ENCODE measurements around the gene CREBBP.
"Not testable (repeated sequence)": the region's sequence is repeated elsewhere in the genome, so short reads cannot be mapped to it uniquely, and the experiment has no call there.

CREBBP gene

DNA sequence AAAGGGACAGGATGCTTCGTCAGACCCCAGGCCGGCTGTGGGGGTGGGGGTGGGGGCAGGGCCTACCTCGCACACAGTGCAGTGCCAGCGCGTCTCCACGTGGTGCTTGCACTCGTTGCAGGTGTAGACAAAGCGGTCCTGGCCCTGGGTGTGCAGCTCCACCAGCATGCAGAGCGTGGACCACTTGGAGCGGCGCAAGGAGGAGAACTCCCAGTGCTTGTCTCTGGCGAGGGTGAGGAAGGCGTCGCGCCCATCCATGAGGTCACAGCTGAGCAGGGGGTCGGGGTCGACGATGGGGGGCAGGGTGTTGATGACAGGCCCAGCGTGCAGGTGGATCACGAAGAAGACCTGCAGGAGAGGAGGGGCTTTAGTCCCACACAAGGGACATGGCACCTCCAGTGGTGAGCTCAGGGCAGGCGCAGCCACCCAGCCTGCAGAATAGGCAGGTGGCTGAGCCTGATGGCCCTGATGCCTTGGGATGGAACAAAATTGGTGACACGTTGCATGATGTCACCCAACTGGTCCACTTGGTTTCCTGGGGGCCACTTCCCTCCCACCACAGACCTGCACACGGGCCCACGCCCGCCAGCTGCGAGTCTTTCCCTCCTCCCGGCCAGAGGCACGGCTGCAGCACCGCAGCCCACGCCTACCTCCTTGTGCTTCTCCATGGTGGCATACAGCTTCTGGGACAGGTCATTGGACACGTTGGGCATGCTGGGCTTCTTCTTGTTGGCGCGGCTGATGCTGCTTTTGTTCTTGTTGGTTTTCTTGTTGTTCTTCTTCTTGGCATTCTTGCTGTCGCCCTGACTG is 149.2 kb downstream of the CREBBP start:
- no peak for DNase-seq

DNA sequence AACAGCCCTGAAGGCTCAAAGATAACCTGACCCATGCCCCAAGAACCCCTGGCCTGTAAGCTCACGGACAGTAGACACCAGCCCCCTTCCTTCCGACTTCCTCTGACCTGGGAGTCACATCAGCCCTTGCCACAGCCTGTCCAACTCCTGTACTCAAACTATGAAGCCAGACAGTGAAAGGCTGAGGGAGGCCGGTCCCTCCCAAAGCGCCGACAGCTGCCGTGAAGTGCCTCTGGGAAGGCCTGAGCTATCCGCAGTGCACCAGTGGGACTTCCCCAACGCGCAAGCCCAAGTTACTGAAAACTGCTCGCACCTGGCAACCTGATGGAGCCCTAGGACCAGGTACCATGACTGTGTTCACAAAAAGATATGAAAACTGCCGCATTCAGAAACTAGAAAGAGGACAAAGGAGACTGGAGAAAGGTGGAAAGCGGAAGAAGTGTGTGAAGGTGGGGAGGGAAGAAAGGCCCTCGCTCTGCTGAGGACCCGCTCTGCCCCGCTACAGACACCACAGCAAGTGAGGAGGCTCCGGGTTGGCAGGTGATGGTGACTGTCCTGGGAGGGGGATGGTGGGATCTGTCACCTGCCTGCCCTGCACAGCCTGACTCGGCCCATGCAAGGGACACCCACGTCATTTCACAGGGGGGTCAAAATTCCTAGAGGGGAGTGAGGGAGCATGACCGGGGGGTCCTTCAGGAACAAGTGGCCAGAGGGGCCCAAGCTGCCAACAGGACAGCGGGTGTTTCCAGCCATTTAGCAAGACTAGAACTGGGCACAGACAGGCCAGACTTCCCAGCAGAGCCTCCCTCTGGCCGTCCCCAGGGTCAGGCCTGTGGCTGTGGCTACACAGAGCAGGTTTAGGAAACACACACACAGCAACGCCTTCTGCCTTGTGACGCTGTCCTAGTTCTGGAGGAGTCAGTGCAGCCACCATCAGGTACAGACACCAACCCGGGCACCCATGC is 150.1 kb downstream of the CREBBP start:
- DNase-seq, result no peak

DNA sequence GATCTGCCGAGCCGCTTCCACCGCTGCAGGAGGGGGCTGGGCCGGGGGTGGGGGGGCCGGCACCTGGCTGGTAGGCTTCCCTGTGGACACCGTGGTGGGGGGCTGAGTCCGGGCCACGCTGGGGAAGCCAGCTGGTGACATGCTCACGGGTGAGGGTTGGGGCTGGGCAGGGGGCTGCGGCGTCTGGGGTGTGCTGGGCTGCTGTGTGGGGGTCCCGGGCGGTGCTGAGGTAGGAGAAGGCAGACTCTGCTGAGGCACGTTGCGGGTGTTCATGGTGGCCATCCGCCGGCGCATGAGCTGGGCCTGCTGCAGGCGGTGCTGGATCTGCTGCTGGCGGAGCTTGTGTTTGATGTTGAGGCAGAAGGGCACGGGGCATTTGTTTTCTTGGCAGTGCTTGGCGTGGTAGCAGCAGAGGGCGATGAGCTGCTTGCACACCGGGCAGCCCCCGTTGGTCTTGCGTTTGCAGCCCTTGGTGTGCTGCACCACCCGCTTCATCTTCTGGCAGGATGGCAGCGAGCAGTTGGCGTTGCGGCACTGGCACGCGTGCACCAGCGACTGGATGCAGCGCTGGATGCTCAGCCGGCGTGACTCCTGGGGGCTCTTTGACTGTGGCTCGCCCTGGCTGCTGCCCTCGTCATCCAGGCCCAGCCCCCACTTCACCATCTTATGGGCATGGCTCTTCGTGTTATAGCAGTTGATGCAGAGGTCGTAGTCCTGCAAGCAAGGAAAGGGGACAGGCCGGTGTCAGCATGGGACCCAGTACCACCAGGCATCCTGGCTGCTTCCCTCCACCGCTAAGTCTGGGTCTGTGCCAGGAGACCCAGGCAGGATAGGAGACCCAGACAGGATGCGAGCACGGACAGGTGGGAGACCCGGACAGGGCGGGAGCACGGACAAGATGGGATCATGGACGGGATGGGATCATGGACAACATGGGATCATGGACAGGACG is 151.1 kb downstream of the CREBBP start:
- no peak for DNase-seq

DNA sequence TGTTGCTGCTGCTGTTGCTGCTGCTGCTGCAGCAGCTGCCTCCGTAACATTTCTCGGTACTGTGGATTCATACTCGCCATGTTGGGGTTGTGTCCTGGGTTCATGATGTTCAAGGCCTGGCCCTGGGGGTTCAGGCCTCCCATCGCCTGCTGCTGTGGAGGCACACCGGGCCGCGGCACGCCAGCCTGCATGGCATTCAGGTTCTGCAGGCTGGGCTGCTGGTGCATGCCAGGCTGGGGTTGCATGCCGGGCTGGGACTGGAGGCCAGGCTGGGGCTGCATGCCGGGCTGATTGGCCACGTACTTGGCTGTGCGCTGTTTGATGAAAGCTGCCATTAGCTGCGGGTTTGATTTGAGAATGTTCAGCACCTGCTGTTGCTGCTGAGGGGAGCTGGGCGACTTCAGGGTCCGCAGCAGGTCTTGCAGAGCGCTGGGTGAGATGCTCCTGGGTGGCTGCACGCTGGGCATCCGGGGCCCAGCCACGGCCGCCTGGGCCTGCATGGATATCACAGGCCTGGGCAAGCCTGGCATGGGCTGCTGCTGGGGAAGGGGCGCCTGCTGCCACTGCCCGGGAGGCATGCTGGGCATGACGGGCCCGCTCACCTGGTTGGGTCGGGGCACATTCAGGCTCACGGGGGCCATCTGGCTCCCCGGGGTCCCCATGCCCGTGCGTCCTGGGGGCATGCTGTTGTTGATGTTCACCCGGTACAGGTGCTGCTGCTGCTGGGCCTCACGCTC is 151.9 kb downstream of the CREBBP start:
- DNase-seq, result no peak

DNA sequence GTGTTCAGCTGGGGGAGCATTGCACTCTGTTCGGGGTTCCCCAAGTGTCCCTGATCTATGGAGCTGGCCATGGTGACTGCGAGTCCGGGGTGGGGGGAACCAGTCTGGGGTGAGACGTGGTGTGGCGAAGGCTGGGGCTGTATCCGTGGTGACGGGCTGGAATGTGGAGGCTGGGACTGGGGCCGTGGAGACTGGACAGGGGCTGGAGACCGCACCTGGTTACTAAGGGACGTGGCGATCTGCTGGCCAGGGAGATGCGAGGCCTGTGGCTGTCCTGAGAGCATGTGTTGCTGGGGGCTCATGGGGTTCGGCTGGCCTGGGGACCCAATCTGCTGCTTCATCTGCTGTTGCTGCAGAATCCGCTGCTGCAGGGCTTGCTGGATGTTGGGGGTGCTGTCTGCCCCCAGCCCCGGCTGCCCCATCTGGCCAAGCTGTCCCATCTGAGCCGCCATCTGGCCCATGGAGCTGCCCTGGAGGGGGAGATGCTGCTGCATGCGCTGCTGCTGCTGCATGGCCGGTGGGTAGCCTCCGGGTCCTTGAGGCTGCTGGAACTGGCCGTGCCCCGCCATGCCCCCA is 152.6 kb downstream of the CREBBP start:
- DNase-seq, result no peak

DNA sequence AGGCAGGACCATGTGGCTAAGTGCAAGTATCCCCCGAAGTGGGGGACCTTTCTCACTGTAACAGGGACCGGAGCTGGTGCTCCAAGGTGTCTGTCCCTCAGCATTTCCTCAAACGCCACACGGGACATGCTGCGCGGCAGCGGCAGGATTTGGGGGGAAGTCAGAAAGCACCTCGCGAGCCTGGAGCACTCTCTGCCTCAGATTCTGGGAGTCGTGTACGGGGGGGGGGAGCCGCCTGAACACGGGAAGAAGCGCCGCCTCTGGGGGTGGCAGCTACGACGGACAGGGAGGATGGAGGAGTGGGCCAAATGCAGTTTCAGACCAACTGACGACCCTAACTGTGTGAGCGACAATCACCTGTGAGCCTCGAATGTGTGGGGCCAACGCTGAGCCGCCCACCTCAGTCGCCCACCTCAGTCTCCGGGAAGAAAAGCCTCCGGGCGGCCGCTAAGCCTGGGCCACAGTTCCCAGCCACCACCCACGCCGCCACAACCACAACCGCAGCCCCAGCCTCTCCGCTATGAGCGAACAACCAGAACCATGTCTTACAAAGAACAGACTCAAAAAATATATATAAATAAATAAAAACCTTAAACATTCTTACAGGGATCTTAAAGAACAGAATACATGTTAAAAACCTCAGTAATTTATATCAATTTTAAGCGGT is 154.4 kb downstream of the CREBBP start:
- no peak for DNase-seq

DNA sequence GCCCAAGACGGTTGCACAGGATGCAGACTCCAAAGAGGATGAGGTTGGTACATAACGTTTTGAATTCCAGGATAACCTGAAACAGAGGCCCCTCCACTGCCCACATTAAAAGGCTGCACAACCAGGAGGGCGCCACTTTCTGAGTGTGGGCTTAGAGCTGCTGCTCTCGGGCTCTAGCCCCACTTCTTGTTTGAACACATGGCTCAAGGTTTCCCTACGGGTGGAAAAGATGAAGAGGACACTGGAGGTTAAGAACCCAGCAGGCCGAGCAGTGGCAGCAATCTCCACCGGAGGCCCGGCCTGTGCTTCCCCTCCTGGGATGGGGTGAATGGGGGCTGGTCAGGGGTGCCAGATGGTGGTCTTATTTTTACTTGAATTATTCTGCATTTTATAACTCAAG is 155.2 kb downstream of the CREBBP start:
- no peak for DNase-seq

DNA sequence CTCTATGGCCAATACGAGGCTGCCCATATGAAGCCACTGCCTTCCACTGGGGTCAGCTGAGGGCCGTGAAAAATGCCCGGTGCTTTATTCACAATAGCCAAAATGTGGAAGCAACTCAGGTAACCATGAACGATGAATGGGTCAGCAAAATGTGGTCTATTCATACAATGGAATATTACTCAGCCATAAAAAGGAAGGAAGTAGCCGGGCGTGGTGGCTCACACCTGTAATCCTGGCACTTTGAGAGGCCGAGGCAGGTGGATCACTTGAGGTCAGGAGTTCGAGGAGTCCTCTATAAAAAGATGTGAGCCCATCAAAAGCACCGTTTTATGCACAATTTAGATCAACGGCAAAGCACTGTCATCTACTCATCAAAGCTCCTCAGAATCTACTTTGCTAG is 158.0 kb downstream of the CREBBP start:
- no peak for DNase-seq

DNA sequence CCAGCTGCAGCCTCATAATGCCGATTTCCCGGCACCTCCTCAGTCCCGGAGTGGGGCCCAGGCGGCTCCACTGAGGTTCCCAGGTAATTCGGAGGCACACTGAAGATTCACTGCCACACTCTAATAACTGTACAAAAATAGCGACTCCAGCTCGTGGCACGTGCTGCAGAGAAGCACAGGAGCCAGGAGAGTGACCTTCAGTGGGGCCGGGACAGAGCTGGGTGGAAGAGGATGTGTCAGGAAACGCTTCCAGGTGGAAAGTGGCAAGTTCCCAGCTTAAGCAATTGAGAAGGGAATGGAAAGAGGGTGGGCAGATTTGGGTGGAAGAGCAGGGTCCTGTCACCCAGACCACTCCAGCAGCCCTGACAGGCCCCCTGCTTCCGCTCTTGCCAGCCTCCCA is 160.1 kb downstream of the CREBBP start:
- DNase-seq, result no peak

DNA sequence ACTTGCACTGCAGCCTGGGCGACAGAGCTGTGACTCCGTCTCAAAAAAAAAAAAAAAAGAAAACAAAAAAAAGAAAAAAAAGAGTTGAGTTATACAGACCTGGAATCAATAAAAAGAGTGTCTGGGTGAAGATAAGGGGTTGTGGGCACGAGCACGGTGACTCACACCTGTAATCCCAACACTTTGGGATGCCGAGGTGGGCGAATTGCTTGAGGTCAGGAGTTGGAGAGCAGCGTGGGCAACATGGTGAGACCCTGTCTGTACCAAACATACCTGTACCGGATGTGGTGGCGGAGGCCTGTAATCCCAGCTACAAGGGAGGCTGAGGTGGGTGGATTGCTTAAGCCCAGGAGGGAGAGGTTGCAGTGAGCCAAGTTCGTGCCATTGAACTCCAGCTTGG is 161.9 kb downstream of the CREBBP start:
- DNase-seq, result no peak

DNA sequence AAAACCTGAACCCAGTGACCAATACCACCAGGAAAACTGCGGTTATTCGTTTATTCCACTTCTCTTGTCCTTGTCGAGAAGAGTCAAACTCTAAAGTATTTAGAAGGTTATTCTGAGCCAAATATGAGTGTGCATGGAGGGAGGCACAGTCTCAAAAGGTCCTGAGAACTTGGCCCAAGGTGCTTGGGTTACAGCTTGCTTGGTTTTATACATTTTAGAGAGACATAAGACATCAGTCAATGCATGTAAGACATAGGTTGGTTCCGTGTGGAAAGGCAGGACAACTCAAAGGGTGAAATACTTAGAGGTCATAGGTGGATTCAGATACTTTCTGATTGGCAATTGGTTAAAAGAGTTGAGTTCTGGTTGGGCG is 162.5 kb downstream of the CREBBP start:
- no peak for DNase-seq

DNA sequence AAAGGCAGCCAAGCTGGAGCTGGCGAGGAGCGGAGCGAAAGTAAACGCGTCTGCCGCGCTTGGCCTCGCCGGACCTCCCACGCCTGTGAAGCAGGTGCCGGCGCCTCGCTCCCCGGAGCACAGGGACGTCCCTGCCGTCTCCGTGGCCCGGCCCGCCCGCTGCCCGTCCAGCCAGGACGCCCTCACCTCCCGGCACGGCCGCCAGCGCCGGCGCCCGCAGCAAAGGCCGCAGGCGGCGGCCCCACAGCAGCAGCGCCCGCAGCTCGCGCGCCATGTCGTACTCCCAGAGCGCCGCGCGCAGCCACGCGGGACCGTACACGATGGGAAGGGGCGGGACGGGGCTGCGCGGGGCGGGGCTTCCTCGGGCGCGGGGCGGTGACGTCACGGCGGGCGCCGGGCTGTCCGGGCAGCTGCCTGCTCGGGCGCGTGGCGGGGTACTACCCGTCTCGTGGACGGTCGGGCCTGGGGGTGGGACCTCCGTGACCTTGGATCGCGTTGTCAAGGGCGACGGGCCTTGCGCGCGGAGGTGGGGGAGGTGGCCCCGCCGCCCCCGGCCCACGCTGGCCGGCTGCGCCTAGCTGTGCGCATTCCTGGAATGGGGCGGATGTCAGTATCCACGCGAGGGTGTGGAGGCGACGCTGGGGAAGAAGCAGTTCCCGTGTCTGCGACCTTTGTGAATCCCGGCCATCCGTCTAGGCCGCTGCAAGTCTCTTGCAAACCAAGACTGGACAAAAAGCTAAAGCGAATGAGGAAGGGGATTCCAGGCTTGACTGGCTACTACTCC is 163.1 kb downstream of the CREBBP start, which contains the start of gene TRAP1:
TRAP1 (minus strand) TSS at position 290 of the 784 bp plus-strand sequence; CDS start at position 274, 16 bp downstream.
- DNase-seq, result peak; percentile 93

DNA sequence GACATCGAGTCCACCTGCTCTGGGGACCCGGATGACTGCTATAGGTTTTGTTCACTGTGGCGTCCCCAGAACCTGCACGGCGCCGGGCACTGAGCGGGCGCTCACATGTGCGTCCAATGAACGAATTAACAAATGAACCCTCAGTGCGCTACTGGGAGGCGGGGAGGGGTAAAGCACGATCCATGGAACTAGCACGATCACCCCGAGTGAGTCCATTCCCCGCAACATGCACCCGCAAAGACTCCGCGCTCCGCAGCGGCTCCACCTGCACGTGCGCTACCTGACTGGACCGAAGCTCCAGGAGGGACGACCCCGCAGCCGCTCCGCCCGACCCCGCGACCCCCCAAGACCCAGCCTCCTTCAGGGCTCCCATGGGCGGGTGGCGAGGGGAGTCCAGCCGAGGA is 163.7 kb downstream of the CREBBP start:
- DNase-seq, result peak; percentile 26

DNA sequence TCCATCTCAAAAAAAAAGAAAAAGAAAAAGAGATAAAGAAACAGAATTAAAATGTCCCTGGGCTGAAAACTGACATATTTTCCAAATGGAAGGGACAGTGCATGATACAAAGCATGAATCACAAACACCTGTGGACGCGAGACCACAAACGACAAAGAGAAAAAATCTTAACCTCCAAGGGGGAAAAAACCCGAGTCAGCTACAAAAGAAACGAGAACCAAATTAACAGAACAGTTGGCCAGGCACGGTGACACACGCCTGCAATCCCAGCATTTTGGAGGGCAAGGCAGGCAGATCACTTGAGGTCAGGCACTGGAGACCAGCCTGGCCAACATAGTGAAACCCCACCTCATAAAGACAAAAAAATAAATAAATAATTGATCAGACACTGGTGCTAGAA is 165.1 kb downstream of the CREBBP start:
- no peak for DNase-seq

DNA sequence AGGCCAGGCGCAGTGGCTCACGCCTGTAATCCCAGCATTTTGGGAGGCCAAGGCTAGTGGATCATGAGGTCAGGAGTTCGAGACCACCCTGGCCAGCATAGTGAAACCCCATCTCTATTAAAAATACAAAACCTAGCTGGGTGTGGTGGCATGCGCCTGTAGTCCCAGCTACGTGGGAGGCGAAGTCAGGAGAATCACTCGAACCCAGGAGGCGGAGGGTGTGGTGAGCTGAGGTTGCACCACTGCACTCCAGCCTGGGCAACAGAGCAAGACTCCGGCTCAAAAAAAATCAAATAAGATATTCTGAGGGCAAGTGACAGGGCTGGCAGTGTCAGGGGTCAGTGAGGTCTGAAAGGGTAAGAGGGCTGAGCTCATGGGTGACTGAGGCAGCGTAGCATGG is 166.1 kb downstream of the CREBBP start:
- DNase-seq, result not testable (repeated sequence)

DNA sequence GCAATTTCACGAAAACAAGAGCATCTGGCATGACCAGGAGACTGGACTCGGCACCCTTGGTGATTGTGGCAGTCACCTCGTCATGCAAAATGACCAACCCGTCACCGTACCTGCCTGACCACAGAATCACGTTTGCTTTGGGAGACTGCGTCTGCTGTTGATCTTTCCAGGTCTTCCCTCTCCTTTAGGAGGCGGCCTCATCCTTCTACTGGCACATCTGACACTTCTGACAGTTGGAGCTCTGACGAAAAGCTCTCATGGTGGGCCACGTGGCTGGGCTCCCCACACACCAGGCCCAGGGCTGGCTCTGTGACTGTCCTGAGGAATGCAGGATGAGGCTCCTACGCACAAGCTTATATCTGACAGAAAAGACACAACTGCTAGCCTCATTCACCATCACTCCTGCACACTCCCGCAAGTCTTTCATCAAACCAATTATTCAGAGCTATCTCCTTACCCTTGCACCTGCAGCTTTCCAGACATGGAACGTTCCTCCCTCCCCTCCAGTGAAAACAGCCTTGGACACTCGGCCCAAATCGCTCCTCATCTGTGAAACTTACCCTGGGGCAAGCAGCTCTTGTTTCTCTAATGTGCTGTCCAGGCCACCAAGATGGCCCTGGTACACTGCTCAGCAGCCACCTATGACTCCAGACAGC is 166.8 kb downstream of the CREBBP start:
- DNase-seq, result no peak

DNA sequence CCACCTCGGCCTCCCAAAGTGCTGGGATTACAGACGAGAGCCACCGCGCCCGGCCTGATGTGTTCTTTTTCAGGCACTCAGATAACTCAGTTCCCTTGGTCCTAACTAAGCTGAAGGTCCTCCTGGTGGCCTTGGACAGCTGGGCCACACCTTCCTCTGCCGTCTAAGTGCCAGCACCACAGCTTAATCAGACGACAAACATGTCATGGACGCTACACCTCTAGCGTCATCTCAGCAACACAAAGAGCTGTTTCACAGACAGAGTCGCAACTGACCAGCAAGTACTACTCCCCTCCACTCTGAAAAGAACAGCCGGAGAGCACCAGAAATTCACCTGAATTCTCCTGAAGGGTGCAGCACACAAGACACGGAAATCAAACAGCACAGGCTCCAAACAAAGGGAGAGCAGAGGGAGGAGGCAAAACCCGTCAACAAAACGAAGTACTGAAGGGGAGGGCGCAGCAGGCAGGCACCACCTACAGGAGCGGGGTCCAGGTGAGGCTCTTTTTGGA is 167.6 kb downstream of the CREBBP start:
- no peak for DNase-seq

DNA sequence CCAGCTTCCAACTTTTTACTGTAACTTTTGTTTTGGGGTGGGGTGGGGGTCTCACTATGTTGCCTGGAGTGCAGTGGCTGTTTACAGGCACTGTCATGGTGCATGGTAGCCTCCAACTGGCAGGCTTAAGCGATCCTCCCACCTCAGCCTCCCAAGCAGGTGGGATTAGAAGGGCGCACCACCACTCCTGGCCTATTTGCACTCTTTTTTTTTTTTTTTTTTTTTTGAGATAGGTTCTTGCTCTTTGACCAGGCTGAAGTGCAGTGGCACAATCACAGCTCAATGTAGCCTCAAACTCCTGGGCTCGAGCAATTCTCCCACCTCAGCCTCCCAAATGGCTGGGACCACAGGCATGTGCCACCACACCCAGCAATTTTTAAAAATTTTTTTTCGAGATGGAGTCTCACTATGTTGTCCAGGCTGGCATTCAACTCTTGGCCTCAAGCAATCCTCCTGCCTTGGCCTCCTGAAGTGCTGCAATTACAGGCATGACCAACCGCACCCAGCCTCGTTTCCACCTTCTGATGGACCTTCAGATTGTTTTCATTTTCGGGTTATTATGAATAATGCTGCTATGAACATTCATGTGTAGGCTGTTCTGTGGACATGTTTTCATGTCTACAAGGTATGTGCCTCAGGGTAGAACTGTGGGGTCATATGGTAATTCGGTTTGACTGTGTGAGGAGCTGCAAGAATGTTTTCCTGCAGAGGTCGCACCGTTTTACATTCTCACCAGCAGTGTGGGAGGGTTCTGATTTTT is 174.1 kb downstream of the CREBBP start:
- no peak for DNase-seq

DNA sequence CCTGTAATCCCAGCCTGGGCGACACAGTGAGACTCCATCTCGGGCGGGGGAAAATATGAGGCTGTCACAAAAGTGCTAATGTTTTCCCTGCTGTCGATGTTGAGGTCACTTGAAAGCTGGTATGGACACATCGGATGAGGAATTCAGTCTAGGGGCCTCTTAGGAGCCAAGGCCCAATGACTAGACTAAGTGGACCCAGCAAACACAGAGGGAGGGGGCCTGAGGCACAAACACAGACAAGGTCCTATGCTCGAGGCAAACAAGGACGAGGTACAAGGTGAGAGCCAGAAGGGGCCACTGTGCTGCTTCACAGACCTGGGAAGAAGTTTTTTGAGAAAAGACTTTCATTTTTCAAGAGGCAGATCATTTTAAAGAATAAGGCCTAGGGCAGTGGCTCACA is 178.4 kb downstream of the CREBBP start:
- no peak for DNase-seq
